DMS 273 (cell line): Measurements from ENCODE around the gene NR6A1.

Experiments
- DNase-seq: peaks from one replicate; lab custom pipeline; 2025; ENCODE audit not compliant: unreplicated experiment; lab: John Stamatoyannopoulos, UW

Gene NR6A1

GRCh38 chr9:124797343-124798103 lies 26.4 kb upstream of the NR6A1 start:
- peak; percentile 70 for DNase-seq

- DNase-seq = no peak
These were observed 24.8 kb upstream of the NR6A1 start for GRCh38 chr9:124795881-124796431.

- DNase-seq = no peak
These were observed 23.9 kb upstream of the NR6A1 start for GRCh38 chr9:124794902-124795491.

GRCh38 chr9:124793015-124793541 lies 22.0 kb upstream of the NR6A1 start:
- peak; percentile 66 for DNase-seq

- DNase-seq = no peak
These were observed 21.3 kb upstream of the NR6A1 start for GRCh38 chr9:124792257-124793014.

- no peak for DNase-seq
These were observed 19.8 kb upstream of the NR6A1 start for GRCh38 chr9:124790801-124791505.

GRCh38 chr9:124790301-124790700 lies 19.2 kb upstream of the NR6A1 start:
- DNase-seq = no peak

- no peak for DNase-seq
These were observed 18.4 kb upstream of the NR6A1 start for GRCh38 chr9:124789531-124789930.

GRCh38 chr9:124788542-124789217 lies 17.6 kb upstream of the NR6A1 start:
- no peak for DNase-seq

GRCh38 chr9:124786881-124787573 lies 15.9 kb upstream of the NR6A1 start:
- no peak for DNase-seq

GRCh38 chr9:124784509-124784908 lies 13.4 kb upstream of the NR6A1 start:
- no peak for DNase-seq

GRCh38 chr9:124783830-124784229 lies 12.7 kb upstream of the NR6A1 start:
- DNase-seq = no peak

GRCh38 chr9:124782661-124783574 lies 11.8 kb upstream of the NR6A1 start:
- DNase-seq = no peak

- DNase-seq = no peak
These were observed 11.0 kb upstream of the NR6A1 start for GRCh38 chr9:124781967-124782660.

- no peak for DNase-seq
These were observed 9.6 kb upstream of the NR6A1 start for GRCh38 chr9:124780757-124781151.

GRCh38 chr9:124780060-124780756 lies 9.1 kb upstream of the NR6A1 start:
- DNase-seq = no peak

- peak; percentile 71 for DNase-seq
These were observed 8.4 kb upstream of the NR6A1 start for GRCh38 chr9:124779368-124780059.
